ENCODE data around the gene ERI2. TPM values are rescaled to one million over a fixed set of nuclear protein-coding genes. Genes with fewer than 3 reads are reported as not detected.

ERI2 gene
- total RNA-seq, 2 experiments from 2014 or later = 16.1 to 17.7 TPM

GRCh38 chr16:20822521-20823325, 16.5 kb upstream of the ERI2 start:
- TF ChIP-seq CTCF (IDR thresholded peaks at IDR 0.05) = no peak
- no peak for DNase-seq
- Mint-ChIP-seq H3K4me1 (ENCODE audit: low read depth) (peaks cover 13% of the 10 kb centered on the region), H3K27me3 (no peaks in the 10 kb centered on the region), H3K9me3 (no peaks in the 10 kb centered on the region), H3K4me3 (no peak overlapping the region), H3K27ac (peak overlapping the region; percentile 23), H3K36me3 (ENCODE audit: low read depth) (peaks cover 24% of the 10 kb centered on the region)
- peak; percentile 58 for ATAC-seq
- CTCF ChIA-PET = no interaction called here
- POLR2A ChIA-PET = no interaction called here
- intact Hi-C loops (cut with micrococcal nuclease) = no loop called here

DNA sequence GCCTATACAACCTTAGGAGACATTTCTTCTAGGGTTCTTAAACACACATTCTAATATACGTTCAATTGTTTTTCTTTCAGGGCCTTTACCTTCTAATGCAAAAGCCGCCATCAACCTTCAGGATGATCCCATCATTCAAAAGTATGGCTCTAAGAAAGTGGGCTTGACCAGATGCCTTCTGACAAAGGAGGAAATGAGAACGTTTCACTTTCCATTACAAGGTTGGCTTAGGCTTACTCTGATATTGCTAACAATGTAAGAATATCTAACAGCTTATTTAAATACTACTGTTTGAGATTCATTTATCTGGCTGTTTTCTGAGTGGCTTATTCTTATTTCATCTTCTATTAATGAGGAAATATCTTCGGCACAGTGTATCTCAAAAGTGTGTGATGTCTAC, 15.4 kb upstream of the ERI2 start:
- DNase-seq = no peak
- no peak overlapping the region for H3K4me3 Mint-ChIP-seq
- no peak for TF ChIP-seq CTCF (IDR thresholded peaks at IDR 0.05)
- ChIA-PET CTCF (no interaction called here), POLR2A (no interaction called here)
- intact Hi-C loops (cut with micrococcal nuclease) = no loop called here
- H3K36me3 Mint-ChIP-seq (ENCODE audit: low read depth) = peaks cover 22% of the 10 kb centered on the region
- H3K27ac Mint-ChIP-seq = no peak overlapping the region
- no peaks in the 10 kb centered on the region for H3K9me3 Mint-ChIP-seq
- H3K4me1 Mint-ChIP-seq (ENCODE audit: low read depth) = peaks cover 13% of the 10 kb centered on the region
- H3K27me3 Mint-ChIP-seq = no peaks in the 10 kb centered on the region
- no peak for ATAC-seq

- no peaks in the 10 kb centered on the region for H3K9me3 Mint-ChIP-seq
- no peak overlapping the region for H3K27ac Mint-ChIP-seq
- intact Hi-C loops (cut with micrococcal nuclease) = no loop called here
- ChIA-PET POLR2A (no interaction called here), CTCF (interaction anchor here (0.8 kb wide), 1 partner anchor 9 kb away, joined by 3 read pairs; no protein-coding TSS in a partner anchor)
- DNase-seq (no peak), ATAC-seq (no peak)
- no peak for TF ChIP-seq CTCF (IDR thresholded peaks at IDR 0.05)
- no peaks in the 10 kb centered on the region for H3K27me3 Mint-ChIP-seq
- H3K4me3 Mint-ChIP-seq = no peak overlapping the region
- peaks cover 18% of the 10 kb centered on the region for H3K4me1 Mint-ChIP-seq (ENCODE audit: low read depth)
- peaks cover 24% of the 10 kb centered on the region for H3K36me3 Mint-ChIP-seq (ENCODE audit: low read depth)
These were observed 12.8 kb upstream of the ERI2 start for GRCh38 chr16:20818929-20819585.

DNA sequence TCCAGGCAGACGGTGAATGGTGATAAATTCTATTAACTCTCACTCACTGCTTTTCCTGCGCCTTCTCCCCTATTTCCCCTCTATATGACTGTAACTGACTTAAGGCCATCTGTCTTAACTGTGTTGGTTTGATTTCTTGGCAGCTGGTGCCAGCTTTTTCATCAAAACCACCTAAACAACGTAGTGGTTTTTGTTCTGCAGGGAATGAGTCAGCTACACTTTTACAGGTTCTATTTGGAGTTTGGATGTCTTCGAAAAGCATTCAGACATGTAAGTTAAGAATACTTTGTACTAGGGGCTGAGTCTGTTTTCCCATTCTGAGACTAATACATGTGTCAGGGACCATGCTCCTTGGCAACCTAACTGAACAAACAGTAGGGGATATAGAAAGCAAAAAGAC, 8.5 kb upstream of the ERI2 start:
- POLR2A ChIA-PET = interaction anchor here (1.7 kb wide), 1 partner anchor 8 kb away, joined by 6 read pairs; the partner anchor contains the start of genes ERI2 and REXO5
- TF ChIP-seq CTCF (IDR thresholded peaks at IDR 0.05) = no peak
- H3K36me3 Mint-ChIP-seq (ENCODE audit: low read depth) = peaks cover 5% of the 10 kb centered on the region

DNA sequence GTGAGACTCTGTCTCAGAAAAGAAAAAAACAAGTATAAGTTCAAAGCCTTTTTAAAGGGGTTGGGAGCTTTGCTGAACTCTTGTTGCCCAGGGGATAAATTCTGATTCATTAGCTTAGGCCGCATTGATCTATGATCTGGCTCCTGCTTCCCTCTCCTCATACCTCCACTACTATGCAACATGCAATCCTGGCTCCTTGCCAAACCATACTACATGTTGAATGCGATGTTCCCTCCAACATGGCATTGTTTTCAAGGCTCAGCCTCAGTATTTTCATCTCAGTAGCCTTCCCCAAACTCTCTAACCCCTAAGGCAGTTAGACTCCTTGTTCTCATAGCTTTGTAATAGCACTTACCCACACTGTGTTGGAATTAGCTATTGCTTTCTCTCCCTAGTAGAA, 6.2 kb upstream of the ERI2 start:
- H3K4me3 Mint-ChIP-seq = no peak overlapping the region
- H3K27me3 Mint-ChIP-seq = no peaks in the 10 kb centered on the region
- no peak overlapping the region for H3K27ac Mint-ChIP-seq
- CTCF ChIA-PET = interaction anchor here (1.2 kb wide), 1 partner anchor 13 kb away, joined by 3 read pairs; no protein-coding TSS in a partner anchor
- peaks cover 13% of the 10 kb centered on the region for H3K4me1 Mint-ChIP-seq (ENCODE audit: low read depth)
- DNase-seq (no peak), ATAC-seq (no peak)
- no peak for TF ChIP-seq CTCF (IDR thresholded peaks at IDR 0.05)
- no peaks in the 10 kb centered on the region for H3K9me3 Mint-ChIP-seq
- peaks cover 4% of the 10 kb centered on the region for H3K36me3 Mint-ChIP-seq (ENCODE audit: low read depth)
- intact Hi-C loops (cut with micrococcal nuclease) = no loop called here
- POLR2A ChIA-PET = no interaction called here

More for the DNA sequence above, 8.5 kb upstream of the ERI2 start:
- H3K4me1 Mint-ChIP-seq (ENCODE audit: low read depth) = peaks cover 5% of the 10 kb centered on the region
- H3K9me3 Mint-ChIP-seq = no peaks in the 10 kb centered on the region
- no peaks in the 10 kb centered on the region for H3K27me3 Mint-ChIP-seq
- ATAC-seq (peak; percentile 56), DNase-seq (no peak)
- intact Hi-C loops (cut with micrococcal nuclease) = no loop called here
- H3K4me3 Mint-ChIP-seq = no peak overlapping the region
- no peak overlapping the region for H3K27ac Mint-ChIP-seq
- CTCF ChIA-PET = interaction anchor here (0.9 to 1.2 kb wide), 3 partner anchors 8 to 19 kb away, joined by 3 read pairs; partner anchors contain the start of genes ERI2 and REXO5
